Posterior cingulate gyrus (tissue), 11 donors: ENCODE data around the gene VPS16.

Source experiments
- DNase-seq, 10 donors: peaks; one replicate each; pipeline versions ENCODE4 v3.0.0 to v3.0.0-alpha.2; 2020 to 2021; ENCODE audit warnings: mixed read lengths in 3 of 10
- intact Hi-C: fragments of 100-400 bp; cut with DNase I; formaldehyde crosslinking; loops from one replicate; pipeline ENCODE4 v1.15.1; 2023

Gene VPS16

DNA sequence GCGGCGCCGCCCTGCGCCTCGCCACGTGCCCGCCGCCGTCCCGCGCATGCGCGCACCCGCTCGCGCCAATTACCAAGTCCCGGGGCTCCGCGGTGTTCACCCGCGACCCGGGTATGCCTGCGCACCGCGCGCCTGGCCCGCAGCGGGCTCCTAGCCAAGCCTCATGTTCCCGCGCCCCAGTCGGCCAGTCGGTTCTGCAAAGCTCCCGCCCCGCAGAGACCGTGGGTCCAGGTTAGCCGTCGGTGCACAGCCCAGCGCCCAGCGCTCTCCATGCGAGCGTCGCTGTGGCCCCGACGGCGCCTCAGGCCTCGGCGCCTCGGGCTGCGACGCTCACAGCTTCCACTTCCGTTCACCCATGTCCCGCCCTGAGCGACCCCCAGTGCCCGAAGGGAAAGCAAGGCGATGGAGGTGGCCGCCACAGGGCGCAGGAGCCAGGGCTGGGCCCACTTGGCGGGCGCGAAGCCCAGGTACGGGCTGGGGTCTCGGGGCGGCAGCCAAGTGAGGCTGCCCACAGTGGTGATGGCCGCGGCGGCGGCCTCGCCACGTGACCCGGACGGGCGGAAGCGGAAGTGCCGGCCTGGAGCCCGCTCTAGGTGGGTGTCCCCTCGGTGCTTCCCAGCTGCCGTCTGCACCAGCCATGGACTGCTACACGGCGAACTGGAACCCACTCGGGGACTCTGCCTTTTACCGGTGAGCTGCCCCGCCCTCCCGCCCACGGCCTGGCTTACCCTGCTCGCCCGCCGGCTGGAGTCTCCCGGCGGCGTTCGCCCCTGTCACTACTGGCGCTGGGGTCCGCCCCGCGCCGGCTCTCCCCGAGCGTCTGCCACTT, at the start of gene VPS16, which contains the start of gene PCED1A:
VPS16 (plus strand) TSS at position 608 of the 829 bp plus-strand sequence; CDS start at position 638, 30 bp downstream.
PCED1A (minus strand) TSS at position 518 of the 829 bp plus-strand sequence. CDS start 743 bp downstream, outside the sequence.
- DNase-seq = peak; percentile 87 to 99 (median 90)
- intact Hi-C loops = loop anchor here (2.0 kb wide), 1 partner anchor 32 kb away; the partner anchor contains the start of gene PTPRA

GRCh38 chr20:2793471-2793870, 47.1 kb upstream of the VPS16 start:
- intact Hi-C loops = no loop called here
- peak in 1 of 10 donors; percentile 25 for DNase-seq

DNA sequence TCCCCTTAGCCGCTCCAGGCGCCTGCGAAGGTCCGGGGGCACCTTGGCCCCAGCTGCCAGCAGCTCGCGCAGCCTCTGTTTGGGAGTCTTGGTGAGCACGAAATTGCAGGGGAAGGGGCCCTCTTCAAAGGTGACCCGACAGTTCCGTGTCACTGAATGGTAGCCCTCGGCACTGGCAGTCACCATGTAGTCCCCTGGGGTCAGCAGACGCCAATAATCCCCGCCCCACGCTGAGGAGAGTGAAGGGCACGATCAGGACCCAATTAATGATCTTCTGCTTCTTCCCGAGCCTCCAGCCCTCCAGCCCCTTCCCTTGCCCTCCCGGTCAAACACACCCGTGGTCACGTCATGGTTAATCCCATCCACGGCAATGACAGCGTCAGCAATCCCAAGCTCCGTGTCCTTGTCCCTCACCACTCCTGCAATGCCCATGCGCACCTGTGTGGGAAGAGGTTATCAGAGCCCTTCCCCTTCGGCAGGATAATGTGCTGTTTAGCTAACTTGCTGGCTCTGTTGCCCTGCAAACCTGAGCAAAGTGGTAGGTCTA, 46.3 kb upstream of the VPS16 start:
- intact Hi-C loops = no loop called here
- DNase-seq = peak in 1 of 10 donors; percentile 45

DNA sequence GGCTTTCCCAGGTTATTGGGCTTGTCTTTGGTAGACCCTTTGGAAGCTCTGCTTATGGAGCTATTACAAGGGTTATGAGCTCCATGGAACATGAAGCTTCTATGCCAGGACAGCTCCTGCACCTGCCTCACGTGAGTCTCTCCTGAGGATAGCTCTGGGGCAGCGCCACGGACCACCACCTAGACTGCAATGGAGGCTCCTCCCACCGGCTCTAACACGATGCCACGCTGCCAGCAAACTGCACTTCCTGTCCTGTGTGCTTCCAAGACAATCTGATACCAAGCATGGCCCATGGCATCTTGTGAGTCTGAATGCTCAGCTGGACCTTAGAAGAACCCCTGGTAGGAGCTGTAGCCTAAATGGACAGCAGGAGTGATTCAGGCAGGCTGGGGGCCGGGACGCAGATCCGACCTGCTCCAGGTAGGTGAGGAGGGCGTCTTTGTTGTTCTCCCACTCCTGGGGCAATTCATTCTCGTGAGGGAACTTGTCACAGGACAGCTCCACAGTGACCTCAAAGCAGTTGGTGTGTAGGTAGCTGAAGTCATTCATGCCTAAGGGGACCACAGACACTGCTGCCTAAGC, 45.6 kb upstream of the VPS16 start:
- DNase-seq = peak in 1 of 10 donors; percentile 65
- intact Hi-C loops = no loop called here

DNA sequence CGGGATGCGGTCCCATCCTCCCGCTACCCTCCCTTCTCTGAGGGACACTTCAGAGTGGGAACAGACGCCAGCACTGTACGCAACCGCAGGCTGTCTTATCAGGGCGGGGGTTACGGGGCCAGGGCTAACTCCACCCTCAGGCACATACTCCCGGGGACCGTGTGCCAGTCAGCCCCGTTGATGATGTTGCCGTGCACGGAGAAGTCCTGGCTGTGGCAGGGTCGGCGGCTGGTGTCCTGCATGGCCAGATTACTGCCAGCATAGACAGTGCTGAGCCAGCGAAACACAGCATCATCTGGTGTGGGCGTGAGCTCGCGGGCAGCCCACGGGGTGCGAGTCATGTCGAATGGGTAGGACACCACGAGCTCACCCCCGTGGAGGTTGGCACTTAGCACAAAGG, 45.1 kb upstream of the VPS16 start:
- DNase-seq = peak in 1 of 10 donors; percentile 64
- intact Hi-C loops = no loop called here

DNA sequence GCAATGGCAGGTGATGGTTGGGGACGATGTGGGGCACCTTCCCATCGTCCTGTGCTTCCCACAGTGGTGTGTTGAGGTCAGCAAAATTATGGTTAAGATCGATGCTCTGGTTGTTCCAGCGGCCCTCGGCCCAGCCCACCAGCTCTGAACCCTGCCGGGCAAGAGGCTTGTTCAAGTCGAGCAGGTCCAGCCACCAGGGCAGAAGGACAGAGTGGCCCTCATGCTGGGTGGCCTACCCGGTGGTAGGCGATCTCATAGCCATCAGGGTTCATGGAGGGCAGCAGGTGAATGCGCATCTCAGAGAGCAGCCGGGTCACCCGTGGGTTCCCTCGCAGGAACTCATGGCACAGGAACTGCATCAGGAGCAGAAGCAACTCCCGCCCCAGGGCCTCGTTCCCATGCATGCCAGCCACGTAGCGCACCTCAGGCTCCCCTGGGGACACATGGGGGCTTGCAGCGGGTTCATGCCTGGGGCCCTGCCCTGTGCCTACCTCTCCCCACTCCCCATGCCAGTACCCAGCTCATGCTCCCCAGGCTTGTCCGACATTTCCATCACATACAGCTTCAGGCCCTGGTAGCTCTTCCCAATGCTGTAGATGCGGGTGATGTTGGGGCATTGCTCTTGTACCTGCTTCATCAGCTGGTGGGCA, 44.4 kb upstream of the VPS16 start:
- intact Hi-C loops = no loop called here
- peak in 1 of 10 donors; percentile 73 for DNase-seq

DNA sequence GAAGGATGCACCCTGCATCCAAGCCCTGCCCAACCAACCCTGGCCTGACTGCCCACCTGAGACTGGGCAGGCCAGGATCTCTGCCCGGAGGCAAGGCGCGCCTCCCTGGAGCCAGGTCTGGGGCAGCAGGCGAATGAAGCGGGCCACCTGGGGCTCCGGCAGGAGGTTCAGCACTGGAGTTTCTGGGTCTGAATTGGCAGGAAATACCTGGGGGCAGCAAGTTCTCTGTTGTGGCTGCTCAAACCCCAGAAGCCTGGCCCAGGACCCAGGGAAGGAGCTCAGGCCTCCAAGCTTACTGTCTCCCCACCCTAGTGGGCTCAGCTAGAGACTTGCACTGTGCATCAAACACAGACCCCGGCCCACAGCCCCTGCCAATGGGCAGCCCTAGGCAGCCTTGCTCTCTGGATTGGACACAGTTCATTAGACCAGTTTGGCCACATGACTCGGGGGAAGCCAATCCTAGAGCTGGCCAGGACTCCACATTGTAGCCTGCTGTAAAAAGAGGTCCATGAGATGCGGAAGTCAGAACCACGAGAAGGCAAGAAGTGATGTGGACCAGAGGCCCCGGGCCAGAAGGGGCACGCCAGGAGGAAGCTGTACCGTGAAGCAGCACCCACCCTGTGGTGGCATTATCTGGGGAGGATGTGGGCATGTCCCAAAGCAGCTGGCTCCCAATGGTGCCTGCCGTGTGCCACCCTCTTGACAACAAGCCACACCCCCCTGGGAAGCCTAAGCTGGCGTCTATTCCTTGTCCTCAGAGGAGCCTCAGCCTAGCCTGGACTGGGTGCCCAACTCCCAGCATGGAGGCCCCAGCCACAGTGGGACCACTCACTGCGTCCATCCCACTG, 43.2 kb upstream of the VPS16 start:
- intact Hi-C loops = no loop called here
- DNase-seq = peak in 1 of 10 donors; percentile 75

DNA sequence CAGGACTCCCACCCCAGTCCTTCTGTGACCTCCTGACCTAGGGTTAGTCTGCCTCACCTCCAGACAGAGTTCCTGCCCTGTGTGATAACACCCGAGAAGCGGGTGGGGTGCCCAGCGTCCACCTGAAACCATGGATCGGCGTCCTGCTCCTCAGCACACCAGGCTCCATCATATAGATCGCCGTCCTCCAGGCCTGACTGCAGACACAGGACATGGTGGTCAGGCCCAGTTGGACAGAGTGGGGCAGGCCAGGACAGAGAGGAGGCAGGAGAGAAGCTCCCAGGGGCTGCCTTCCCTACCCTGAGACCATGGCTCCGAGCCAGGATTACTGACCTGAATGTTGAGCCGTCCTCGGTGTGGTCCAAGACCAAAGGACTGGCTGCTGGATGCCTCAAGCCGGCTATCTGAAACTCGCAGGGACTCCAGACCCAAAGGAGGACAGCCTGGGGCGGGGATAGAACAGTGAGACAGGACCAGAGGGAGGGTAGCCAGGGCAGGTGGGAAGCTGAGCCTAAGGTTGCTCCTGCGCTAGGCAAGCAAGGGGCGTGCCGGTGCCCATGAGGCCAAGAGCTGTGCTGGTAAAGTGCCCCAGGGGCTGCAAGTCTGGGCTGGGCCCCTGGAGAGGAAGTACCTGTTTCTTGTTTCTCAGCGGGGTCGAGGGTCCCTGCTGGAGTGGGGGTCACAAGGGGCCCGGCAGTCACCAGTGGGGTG, 42.3 kb upstream of the VPS16 start:
- DNase-seq = peak in 1 of 10 donors; percentile 64
- intact Hi-C loops = no loop called here

- intact Hi-C loops = no loop called here
- no peak for DNase-seq
These were observed 41.7 kb upstream of the VPS16 start for GRCh38 chr20:2798814-2799213.

GRCh38 chr20:2799271-2799670, 41.3 kb upstream of the VPS16 start:
- DNase-seq = peak in 1 of 10 donors; percentile 75
- intact Hi-C loops = no loop called here

GRCh38 chr20:2799688-2800520, 40.6 kb upstream of the VPS16 start:
- intact Hi-C loops = no loop called here
- DNase-seq = peak in 1 of 10 donors; percentile 77

DNA sequence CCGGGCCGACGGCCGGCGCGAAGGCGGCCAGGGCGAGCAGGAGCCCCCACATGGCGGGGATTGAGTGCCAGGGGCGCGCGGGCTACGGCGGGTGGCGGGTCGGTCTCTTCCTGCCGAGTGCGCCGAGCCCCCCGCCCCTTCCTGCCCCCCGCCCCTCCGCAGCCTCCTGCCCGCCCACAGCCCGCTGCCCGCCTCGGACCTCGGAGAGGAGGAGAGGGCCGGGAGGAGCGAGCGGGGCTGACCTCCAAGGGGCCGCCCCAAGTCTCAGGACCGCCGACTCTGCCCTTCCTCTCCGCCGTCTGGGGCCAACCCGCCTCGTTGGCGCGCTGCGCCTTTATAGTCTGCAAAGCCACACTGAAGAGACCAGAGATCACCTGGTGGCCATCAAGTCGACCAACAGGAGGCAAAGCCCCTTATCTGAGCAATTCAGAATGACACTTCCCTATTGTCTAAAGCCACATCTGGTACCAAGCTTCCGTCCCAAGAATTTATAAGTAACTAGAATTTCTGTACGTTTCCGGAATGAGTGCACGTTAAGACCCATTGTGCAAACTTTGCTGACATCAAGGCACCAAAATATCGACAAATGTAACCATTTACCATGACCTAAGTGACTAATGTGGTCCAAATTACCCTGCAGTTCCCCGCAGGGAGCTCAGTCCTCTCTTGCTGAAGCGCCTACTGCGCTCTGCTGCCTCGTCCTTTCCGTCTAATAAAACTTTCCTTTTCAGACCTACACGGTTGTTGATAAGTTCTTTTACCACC, 39.8 kb upstream of the VPS16 start, which contains the start of gene CPXM1:
CPXM1 (minus strand) TSS at position 107 of the 765 bp plus-strand sequence; CDS start at position 52, 55 bp downstream.
- intact Hi-C loops = no loop called here
- DNase-seq = peak in 1 of 10 donors; percentile 74

DNA sequence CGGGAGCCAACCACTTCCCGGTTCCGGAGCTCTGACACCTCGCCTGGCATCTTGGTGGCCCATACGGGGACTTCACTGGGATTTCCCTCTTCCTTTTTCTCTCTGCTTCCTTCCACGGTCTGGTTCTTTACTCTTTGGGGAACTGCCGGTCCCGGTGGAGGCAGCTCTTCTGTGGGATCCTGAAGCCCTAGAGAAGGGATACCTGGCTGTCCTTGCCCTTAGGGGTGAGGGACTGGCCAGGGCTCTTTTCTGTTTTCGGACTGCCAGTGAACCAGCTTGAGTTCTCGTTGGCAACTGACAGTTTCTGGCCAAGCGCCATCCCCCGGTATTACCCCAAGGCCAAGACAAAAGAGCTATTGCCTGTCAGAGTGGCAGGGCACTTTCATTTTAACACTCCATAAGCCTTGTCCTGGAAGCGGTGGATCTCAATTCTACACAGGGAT, 39.2 kb upstream of the VPS16 start:
- DNase-seq = peak in 1 of 10 donors; percentile 49
- intact Hi-C loops = no loop called here

DNA sequence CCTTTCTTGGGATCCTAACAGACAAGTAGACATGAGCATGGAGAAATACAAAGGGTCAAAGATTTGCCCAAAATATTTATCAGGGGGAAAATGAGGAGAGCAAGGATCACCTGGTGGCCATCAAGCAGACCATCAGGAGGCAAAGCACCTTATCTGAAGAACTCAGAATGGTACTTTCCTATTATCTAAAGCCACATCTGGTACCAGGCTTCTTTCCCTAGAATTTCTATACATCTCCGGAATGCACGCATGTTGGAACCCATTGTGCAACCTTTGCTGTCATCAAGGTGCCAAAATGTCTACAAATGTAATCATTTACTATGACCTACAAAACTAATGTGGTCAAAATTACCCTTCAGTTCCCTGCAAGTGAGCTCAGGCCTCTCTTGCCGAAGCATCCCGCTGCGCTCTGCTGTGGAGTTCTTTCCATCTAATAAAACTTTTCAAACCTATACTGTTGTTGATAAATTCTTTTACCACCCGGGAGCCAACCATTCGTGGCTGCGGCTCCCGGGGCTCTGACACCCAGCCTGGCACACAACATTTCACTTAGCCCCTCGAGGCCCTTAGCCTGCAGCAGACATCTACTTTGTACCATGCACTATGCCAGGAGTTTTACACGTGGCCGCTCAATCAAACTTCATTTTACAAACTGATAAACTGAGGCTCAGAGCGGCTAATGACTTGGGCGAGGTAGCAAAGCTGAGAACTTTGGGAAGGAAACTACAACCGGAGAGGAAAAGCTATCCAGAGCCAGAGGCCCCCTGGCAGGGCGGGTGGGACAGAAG, 36.3 kb upstream of the VPS16 start:
- DNase-seq = peak in 1 of 10 donors; percentile 27
- intact Hi-C loops = no loop called here

DNA sequence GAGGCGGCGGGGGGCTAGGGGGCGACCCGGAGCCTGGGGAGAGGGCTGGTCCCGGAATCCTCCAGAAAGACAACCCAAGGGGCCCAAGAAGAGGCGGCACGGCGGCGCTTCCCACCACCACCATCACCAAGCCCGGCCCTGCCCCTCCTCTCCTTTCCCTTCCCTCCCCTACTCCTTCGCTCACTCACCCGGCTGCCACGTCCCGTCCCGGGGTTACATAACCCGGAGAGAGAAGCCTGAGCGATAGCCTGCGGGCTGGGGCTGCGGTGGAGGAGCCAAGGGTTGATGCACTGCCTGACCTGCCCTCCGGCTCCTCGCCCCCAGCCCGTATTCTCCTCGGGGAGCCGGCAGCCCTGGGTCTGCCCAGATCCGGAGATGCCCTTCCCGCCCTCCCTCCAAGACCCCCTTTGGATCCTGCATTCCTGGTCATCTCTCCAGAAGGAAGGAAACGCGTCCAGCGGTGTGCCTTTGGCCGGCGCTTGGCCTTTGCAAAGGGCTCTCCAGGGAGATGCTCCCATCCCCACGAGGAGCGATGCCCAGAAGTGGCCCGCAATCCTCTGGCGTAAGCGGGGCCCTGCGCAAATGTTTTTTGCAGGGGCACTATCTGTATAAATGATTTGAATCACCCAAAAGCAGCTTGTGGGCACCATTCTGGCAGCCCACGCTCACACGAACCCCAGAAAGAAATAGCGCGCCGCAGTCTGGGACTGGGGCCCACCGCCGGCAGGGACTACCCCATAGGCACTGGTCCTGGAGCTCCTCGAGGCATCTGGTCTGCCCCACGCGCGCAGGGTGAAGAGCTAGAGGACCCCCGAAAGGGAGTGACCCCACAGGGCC, 35.5 kb upstream of the VPS16 start:
- intact Hi-C loops = no loop called here
- peak in 1 of 10 donors; percentile 57 for DNase-seq
